Measurements from ENCODE around the gene CNGB1. TPM values are rescaled to one million over a fixed set of nuclear protein-coding genes. Genes with fewer than 3 reads are reported as not detected.

Gene CNGB1
- total RNA-seq, 1 donor from 2014 or later, result not detected

DNA sequence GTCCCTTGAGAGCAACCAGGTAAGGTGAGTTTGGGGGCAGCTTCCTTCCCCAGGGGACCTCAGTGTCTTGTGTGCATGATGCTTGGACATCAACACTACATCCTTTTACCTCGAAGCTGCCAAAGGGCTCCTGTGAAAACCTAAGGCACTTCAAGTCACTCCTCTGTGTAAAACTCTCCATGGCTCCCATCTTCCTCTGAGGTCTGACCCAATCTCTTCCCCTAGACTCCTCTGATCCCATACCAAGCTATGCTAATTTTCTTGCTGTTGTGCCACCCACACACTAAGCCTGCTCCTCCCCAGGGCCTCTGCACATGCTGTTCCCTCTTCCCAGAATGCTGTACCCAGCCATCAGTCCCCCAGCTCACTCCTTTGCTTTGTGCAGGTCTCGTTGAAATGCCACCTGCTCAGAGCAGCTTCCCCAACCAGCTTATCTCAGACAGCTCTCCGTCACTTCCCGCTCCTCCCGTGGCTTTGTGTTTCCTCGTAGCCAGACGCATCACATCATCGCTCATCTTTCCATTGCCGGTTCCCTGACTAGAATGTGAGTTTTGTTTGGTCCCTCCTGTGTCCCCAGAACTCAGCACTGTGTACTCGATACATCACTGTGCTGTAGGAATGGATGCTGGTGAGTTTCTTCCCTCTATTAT lies 78.4 kb downstream of the CNGB1 start:
- no peaks in the 10 kb centered on the region for H3K9me3 Mint-ChIP-seq (ENCODE audit: low read depth)
- H3K27me3 Mint-ChIP-seq, result peaks cover 40% of the 10 kb centered on the region
- no peak overlapping the region for H3K27ac Mint-ChIP-seq
- TF ChIP-seq, protein P1, sequence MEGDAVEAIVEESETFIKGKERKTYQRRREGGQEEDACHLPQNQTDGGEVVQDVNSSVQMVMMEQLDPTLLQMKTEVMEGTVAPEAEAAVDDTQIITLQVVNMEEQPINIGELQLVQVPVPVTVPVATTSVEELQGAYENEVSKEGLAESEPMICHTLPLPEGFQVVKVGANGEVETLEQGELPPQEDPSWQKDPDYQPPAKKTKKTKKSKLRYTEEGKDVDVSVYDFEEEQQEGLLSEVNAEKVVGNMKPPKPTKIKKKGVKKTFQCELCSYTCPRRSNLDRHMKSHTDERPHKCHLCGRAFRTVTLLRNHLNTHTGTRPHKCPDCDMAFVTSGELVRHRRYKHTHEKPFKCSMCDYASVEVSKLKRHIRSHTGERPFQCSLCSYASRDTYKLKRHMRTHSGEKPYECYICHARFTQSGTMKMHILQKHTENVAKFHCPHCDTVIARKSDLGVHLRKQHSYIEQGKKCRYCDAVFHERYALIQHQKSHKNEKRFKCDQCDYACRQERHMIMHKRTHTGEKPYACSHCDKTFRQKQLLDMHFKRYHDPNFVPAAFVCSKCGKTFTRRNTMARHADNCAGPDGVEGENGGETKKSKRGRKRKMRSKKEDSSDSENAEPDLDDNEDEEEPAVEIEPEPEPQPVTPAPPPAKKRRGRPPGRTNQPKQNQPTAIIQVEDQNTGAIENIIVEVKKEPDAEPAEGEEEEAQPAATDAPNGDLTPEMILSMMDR (IDR thresholded peaks at IDR 0.05; ENCODE audit: unreplicated experiment), result no peak
- no peak for DNase-seq (ENCODE audit: low spot score, unreplicated experiment)
- no peak overlapping the region for H3K4me3 Mint-ChIP-seq (ENCODE audit: low read depth)
- peaks cover 29% of the 10 kb centered on the region for H3K4me1 Mint-ChIP-seq (ENCODE audit: low read depth)
- no peaks in the 10 kb centered on the region for H3K36me3 Mint-ChIP-seq (ENCODE audit: insufficient read depth)

DNA sequence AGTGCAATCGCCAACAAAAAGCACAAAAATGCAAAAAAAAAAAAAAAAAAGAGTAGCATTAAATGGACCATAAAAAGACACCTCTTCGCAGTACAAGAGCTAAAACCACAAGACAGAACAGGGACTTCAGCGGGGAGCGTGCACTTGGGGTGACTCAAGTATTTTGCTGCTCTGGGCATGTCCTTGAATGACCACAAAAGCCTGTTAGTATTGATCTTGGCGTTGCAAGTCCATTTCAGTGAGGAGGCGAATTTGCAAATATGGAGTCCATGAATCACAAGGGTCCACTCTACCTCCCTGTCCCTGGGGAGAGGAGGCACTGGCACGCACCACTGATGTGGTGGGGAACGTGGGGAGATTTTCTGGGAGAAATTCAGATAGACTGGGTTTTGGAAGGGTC lies 78.9 kb downstream of the CNGB1 start:
- DNase-seq (ENCODE audit: low spot score, unreplicated experiment), result no peak
- TF ChIP-seq, protein P1 (IDR thresholded peaks at IDR 0.05; ENCODE audit: unreplicated experiment), result no peak
- Mint-ChIP-seq H3K36me3 (ENCODE audit: insufficient read depth) (no peaks in the 10 kb centered on the region), H3K4me1 (ENCODE audit: low read depth) (peaks cover 29% of the 10 kb centered on the region), H3K9me3 (ENCODE audit: low read depth) (no peaks in the 10 kb centered on the region), H3K4me3 (ENCODE audit: low read depth) (no peak overlapping the region), H3K27ac (no peak overlapping the region), H3K27me3 (peaks cover 43% of the 10 kb centered on the region)

DNA sequence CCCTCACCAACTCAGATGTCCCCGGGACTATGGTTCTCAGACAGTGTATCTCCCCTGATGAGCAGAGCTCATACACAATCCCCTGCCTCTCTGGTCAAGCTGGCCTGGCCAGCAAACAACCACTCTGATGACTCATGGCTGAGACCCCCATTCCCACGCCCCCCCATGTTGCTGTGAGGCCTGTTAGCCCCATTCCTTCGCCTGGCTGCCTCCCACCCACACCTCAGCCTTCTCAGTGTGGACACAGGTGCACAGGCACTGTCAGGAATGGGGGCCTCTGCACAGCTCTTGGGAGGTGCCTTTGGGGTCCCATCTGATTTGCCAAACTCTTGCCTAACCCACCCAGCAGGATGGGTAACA lies 80.2 kb downstream of the CNGB1 start:
- no peak for DNase-seq (ENCODE audit: low spot score, unreplicated experiment)
- no peak overlapping the region for H3K4me3 Mint-ChIP-seq (ENCODE audit: low read depth)
- no peaks in the 10 kb centered on the region for H3K9me3 Mint-ChIP-seq (ENCODE audit: low read depth)
- no peak overlapping the region for H3K27ac Mint-ChIP-seq
- TF ChIP-seq, protein P1 (IDR thresholded peaks at IDR 0.05; ENCODE audit: unreplicated experiment), result no peak
- peaks cover 29% of the 10 kb centered on the region for H3K4me1 Mint-ChIP-seq (ENCODE audit: low read depth)
- H3K36me3 Mint-ChIP-seq (ENCODE audit: insufficient read depth), result no peaks in the 10 kb centered on the region
- peaks cover 54% of the 10 kb centered on the region for H3K27me3 Mint-ChIP-seq

DNA sequence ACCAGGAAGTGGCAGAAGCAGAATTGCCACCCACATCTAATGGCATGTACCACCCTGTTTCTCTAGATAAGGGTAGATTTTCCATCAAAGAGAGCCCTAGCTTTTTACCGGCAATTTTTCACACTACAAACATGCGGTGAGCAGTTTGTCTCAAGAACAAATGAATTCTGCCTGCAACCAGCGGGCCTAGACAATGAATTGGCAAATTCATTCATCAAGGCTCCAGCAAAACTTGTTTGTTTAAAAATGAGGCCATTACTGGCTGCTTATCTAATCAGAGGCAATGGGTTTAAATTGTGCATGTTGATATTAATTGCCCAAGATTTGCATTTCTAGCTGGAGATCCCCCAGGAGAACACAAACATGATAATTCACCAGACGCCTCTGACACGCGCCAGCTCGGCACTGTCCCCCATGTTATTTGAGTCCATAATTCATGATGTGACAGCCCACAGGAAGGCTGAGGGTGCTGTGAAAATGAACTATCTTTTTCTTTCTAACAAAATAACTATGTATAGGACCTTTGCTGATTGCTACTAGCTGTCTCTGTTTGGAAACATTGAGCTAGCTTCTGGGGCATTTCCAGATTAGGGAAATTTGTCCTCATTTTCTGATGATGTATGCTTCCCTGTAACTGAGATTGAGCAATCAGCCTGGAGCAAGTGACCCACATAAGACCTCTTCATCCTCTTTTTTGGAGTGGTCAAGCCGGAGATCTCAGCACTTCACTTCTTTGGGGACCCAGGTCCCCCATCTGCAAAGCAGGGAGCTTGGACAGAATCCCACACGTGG lies 80.8 kb downstream of the CNGB1 start:
- no peak for DNase-seq (ENCODE audit: low spot score, unreplicated experiment)
- no peaks in the 10 kb centered on the region for H3K36me3 Mint-ChIP-seq (ENCODE audit: insufficient read depth)
- H3K4me1 Mint-ChIP-seq (ENCODE audit: low read depth), result peaks cover 29% of the 10 kb centered on the region
- no peak overlapping the region for H3K27ac Mint-ChIP-seq
- H3K27me3 Mint-ChIP-seq, result peaks cover 60% of the 10 kb centered on the region
- no peak overlapping the region for H3K4me3 Mint-ChIP-seq (ENCODE audit: low read depth)
- TF ChIP-seq, protein P1 (IDR thresholded peaks at IDR 0.05; ENCODE audit: unreplicated experiment), result no peak
- H3K9me3 Mint-ChIP-seq (ENCODE audit: low read depth), result no peaks in the 10 kb centered on the region

DNA sequence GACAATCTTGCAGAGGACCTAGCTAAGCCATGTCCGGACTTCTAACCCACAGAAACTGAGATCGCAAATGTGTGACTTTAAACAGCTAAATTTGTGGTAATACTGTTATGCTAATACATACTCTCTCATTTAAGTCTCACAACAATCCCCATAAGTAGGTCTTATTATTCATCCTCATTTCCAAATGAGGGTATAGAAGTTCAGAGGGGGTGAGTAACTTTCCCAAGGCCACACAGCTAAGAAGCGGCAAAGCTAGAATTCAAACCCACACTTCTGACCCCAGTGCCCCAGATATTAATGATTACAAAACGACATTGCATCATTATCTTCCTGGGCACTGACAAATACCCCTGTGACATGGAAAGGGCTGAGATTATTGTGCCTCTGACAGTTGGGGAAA lies 81.4 kb downstream of the CNGB1 start:
- Mint-ChIP-seq H3K4me1 (ENCODE audit: low read depth) (peaks cover 24% of the 10 kb centered on the region), H3K4me3 (ENCODE audit: low read depth) (no peak overlapping the region), H3K27me3 (peaks cover 66% of the 10 kb centered on the region), H3K36me3 (ENCODE audit: insufficient read depth) (no peaks in the 10 kb centered on the region), H3K27ac (no peak overlapping the region), H3K9me3 (ENCODE audit: low read depth) (no peaks in the 10 kb centered on the region)
- no peak for DNase-seq (ENCODE audit: low spot score, unreplicated experiment)
- TF ChIP-seq, protein P1 (IDR thresholded peaks at IDR 0.05; ENCODE audit: unreplicated experiment), result no peak
